NCI-H345 (cell line): ENCODE results near the gene GRIK4.
"Not testable (repeated sequence)": the region's sequence is repeated elsewhere in the genome, so short reads cannot be mapped to it uniquely, and the experiment has no call there.

Experiments
- DNase-seq: peaks from one replicate; lab custom pipeline; 2025; lab: John Stamatoyannopoulos, UW

GRIK4 gene

DNA sequence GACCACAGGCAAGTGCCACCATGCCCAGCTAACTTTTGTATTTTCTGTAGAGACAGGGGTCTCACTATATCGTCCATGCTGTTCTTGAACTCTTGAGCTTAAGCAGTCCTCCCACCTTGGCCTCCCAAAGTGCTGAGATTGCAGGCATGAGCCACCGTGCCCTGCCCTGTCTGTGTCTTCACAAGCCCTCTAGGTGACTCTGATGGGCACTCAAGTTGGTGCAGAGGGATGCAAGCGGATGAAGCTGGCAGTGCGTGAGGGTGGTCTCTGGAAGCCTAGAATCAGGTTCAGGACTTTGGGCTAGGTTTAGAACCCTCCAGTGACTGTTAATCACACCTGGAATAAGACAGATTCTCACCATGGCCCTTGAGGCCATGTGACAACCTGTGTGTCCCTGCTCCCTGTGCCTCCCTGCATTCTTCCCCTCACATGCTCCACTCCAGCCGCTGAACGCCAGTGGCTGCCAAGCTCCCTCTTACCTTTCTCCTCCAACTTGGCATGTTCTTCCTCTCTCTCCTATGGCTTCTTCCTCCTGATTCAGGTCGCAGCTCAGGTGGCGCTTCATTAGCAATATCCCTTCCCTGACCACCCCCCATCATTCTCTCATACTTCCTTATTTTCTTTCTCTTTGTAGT is 270.1 kb downstream of the GRIK4 start:
- DNase-seq = no peak

DNA sequence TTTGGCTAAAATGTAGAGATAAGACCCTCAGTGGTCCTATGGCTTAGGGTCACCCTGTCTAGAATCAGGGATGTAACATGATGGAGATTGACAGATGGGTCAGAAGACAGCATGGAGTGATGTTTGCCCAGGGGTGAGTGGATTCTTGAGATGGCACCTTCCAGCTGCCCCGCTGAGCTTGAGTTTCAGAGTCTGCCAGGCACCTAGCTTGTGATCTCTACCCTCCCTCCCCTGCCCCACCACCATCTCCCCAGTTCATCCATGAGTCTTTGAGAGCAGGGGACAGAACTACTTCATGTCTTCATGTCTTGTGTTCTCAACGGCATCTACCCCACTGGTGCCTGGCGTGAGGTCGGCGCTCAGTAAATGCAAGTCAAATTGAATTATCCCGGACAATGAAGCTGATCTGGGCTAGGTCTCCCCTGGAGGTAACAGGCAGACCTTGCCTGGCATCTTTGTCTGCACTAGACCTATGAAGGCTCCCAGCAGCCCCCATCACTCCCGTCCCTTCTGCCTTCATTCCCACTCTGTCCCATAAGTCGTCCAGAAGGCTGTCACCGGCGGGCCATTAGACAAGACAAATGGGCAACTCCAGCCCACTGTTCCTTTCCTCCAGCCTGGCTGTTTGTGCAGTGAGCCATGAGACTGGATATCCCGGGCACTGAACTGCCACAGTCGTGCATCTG is 273.2 kb downstream of the GRIK4 start:
- no peak for DNase-seq

DNA sequence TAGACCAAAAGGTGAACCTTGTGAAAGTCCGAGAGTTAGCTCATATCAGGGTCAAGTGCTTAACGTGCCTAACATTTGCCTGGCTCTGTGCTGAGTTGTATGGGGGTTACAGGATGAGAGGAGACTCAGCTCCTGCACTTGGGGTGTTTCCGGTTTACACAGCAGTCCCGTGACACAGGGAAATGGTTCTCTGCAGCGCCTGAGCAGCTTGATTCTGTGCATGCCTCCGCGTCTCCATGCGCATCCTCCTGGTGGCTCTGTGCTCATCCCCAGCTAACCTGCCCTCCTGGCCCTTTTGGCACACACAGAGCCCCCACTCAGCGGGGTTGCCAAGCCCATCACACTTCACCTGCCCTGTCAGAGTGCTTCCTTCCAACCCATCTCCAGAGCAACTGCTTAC is 274.0 kb downstream of the GRIK4 start:
- DNase-seq = no peak

DNA sequence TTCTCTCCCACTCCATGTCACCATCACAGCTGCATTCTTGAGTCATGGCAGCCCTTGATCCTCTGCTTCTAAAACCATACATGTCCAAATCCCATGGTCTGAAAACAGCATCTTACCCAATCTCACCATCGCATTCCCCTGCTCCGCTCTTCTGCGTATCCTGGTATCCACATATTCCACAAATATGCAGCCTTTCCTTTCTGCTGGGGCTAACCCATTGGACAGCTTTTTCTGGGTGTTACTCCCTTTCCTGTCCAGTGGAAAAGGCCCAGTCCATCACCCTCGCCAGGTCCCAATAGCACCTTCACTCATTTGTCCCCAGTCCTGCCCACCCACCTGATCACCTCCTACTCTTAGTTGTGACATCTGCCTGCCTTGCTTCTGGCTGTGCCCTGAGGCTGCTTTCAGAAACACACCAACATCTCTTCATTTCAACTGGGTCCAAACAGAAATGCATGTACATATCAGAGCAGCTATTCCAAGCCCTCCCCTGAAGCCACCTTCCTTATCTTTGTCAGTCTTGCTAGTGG is 274.7 kb downstream of the GRIK4 start:
- DNase-seq = no peak

DNA sequence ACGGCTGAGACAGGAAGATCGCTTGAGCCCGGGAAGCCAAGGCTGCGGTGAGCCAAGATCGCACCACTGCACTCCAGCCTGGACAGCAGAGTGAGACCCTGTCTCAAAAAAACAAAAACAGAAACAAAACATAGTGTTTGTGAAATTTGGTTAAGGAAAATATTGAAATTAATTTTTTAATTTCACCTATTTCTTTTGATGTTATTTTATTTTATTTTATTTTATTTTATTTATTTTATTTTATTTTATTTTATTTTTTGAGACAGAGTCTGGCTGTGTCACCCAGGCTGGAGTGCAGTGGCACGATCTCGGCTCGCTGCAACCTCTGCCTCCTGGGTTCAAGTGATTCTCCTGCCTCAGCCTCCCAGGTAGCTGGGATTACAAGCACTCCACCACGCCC is 275.7 kb downstream of the GRIK4 start:
- DNase-seq = not testable (repeated sequence)

DNA sequence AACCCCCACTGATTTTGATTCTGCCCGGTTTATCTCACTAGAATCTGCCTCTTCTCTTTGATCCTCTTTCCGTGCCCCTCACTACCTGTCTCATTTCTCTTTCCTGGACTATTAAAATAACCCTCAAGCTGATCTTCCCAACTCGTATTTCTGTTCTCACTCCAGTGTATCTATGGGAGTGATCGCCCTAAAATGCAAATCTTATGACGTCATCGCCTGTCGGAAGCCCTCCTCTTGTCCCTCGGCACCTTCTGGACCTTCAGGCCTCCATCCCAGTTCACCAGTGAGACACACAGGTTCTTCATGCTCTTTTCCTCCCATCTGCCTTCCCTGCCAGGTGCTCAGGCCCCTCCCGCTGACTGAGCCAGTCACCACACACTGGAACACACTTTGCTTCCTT is 277.8 kb downstream of the GRIK4 start:
- no peak for DNase-seq

DNA sequence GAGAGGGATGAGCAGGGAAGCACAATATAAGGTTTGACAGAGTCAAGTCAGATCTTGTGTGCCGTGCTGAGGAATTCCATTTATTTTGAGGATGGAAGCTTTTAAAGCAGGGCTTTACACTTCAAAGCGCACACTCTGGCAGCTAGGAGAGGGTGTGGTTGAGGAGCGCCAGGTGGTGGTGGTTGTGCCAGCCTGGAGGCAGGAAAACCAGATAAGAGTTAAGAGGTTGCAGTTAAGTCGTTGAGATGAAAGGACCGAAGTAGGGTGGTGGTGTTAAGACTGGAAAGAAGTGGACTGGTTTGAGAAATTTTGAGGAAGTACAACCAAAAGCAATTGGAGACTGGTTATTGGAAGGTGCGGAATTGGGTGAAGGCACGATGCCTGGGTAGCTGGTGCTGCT is 280.8 kb downstream of the GRIK4 start:
- DNase-seq = no peak

DNA sequence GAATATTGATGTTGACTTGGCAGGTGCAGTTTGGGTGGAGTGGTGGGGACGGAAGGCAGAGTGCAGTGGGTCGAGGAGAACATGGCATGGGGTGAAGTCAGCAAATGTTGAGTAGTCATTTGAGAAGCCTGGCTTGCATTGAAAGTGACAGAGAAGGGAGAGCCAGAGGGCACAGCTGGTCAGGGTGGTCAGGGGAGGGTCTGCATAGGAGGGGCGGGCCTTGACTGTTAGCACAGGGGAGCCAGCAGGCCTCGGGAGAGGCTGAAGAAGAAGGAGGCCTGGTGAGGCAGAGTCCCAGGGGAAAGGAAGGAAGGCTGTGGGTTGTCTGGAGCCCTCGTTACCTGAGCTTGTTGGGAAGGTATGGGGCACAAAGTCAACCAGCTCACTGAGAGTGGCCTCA is 281.6 kb downstream of the GRIK4 start:
- DNase-seq = no peak

DNA sequence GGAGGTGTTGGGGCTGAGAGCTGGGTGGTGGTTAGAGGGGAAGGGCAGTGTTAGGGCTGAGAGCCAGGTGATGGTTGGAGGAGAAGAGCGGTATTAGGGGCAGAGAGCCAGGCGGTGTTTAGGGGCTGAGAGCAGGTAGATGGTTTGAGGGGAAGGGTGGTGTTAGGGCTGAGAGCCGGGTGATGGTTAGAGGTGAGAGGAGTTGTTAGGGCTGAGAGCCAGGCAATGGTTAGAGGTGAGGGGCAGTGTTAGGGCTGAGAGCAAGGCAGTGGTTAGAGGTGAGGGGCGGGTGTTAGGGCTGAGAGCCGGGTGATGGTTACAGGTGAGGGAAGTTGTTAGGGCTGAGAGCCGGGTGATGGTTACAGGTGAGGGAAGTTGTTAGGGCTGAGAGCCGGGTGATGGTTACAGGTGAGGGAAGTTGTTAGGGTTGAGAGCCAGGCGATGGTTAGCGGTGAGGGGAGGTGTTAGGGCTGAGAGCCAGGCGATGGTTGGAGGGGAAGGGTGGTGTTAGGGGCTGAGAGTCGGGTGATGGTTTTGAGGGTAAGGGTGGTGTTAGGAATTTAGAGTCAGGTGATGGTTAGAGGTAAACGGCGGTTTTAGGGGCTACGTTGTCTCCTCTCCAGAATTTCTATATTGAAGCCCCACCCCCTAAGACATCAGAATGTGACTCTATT is 282.4 kb downstream of the GRIK4 start:
- no peak for DNase-seq

DNA sequence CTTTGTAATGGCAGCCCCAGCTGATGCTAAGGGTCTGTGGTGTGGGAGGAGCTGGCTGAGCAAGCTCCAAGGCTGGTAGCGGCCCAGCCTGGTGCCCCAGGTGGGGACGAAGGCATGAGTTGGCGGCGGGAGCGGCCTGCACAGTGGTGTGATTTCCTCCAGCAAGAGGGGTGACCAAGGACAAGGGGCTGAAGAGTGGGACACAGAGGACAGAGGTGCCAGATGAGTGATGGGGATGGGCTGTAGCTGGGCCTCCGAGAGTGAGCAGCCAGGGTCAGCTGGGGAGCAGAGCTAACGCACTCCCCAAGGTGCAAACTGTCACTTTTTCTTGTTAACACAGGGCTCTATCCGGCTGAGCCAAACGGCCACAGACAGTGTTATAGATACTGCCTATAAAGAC is 283.2 kb downstream of the GRIK4 start:
- DNase-seq = no peak

DNA sequence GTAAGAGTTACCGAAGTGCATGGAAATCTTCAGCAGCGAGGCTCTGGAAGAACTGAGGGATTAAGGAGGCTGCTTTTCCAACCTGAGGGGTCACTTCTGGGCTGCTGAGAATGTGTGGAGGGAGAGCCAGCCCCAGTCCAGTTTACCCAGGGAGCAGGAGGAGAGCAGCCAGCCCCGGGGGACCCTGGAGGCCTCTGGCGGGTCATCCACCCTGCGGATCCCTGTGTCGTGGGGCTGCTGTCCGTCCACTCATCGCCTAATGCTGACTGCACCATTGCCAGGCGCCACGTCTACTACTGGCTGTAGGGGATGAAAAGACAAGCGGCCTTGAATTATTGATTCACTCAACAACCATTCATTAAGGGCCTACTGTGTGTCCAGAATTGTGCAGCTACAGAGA is 283.6 kb downstream of the GRIK4 start:
- DNase-seq = no peak

DNA sequence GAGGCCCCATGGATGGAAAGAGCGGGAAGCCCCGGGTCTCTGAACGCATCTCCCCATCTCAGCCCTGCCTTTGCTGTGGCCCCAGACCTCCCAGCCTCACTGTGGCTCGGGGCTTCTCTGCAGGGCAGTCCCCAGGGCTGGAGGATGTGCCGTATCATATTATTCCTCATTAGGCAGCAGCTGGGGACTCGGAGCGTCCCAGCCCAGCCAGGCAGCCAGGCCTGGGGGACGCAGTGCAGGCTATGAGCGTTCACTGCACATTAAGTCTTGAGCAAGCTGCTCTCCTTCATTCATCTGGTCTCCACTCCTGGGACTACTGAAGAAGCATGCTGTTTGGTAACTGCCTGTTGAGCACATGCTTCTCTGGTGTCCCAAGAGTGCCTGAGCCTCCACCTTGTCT is 285.6 kb downstream of the GRIK4 start:
- DNase-seq = no peak

DNA sequence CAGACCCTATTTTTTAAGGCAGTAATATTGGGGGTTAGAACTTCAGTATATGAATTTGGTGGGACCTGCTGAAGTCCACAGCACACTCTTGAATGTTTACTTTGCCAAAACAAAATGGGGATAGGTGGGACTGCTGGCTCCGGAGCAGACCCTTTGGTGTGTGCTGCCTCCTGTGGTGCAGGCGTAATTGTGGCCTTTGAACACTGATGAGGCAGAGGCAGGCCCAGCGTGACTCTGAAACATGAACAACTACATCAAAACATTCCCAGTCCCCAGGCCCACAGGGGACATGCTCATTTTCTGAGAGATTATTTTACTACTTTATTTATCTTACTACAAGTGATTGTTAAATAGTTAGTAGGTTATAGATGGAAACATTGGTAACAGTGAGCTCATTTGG is 287.3 kb downstream of the GRIK4 start:
- no peak for DNase-seq

DNA sequence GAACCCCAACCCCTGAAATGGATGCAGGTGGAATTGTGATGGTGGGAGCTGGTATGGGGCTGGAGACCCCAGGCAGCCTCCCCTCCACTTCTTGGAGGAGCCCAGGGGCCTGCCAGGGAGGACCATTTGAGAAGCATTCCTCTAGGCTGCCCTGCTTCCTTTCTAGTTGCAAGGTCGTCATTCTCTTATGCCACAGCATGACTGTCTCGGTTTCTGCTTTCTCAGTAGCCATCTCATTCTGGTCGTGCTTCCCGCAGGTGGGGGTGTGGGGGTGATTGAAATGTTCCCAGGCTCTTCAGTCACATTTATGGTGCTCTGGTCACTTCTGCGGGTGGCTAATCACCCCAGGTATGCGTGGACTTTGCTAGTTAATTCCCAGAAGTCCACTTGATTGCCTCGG is 288.7 kb downstream of the GRIK4 start:
- no peak for DNase-seq

DNA sequence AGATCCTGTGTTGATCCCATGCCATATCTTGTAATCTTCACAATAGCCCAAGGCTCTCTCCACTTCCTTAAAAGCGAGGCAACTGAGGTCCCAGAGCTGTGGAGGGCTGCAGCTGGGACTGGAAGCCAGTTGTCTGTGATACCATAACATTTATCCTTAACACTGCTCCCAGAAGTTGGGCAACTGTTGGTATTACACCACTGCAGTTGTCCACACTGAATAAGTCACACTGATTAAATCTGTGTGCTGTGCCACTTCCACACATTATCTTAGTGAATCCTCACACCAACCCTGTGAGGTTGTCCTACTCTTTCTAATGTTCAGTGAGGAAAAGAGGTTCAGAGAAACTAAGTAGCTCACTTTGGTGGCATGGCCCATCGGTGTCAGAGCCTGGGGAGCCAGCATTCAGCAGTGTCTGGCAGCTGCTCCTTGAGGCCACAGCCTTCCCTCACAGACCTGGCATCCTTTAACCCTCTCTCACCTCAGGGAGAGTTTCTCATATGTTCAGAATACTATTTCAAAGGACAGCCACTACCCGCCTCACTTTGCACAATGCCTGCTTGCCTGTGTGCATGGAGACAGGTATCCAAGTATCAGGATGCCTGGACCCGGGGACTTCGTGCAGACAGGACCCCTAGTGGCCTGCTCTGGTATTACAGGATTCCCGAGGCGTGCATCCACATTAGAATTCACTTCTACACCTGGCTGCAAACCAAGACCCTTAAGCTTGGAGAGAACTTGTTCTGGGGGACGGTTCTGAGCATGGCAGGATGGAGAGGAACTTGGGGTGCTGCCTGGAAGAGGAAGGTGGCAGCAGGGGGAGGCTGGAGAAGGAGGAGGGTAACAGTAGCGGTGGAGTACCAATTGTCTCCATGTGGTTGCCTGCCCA is 290.5 kb downstream of the GRIK4 start:
- DNase-seq = peak; percentile 74

DNA sequence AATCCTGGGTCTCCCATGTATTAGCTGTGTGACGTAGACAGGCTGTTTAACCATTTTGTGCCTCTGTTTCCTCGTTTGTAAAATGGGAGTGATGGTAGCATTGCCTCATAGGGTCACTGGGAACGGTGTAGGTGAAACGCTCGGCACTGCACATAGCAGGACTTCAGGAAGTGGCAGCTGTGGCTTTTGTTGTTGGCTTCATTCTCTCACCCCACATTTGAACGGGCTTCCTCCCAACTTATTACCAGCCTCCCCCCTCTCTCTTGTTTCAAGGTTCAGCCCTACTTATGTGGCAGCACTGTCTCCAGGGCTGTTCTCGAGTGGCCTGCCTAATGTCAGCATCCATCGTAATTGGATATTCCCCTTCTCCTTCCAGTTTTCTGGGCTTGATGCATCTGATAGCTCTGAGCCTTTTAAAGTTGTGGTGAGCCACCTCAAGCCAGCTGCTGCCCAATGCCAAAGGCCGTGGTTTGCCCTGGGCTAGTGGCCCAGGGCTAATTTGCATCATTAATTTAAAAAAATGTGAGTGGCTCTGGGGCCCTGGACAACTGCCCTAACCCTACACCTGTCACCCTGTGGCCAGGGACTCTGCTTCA is 294.5 kb downstream of the GRIK4 start:
- no peak for DNase-seq

DNA sequence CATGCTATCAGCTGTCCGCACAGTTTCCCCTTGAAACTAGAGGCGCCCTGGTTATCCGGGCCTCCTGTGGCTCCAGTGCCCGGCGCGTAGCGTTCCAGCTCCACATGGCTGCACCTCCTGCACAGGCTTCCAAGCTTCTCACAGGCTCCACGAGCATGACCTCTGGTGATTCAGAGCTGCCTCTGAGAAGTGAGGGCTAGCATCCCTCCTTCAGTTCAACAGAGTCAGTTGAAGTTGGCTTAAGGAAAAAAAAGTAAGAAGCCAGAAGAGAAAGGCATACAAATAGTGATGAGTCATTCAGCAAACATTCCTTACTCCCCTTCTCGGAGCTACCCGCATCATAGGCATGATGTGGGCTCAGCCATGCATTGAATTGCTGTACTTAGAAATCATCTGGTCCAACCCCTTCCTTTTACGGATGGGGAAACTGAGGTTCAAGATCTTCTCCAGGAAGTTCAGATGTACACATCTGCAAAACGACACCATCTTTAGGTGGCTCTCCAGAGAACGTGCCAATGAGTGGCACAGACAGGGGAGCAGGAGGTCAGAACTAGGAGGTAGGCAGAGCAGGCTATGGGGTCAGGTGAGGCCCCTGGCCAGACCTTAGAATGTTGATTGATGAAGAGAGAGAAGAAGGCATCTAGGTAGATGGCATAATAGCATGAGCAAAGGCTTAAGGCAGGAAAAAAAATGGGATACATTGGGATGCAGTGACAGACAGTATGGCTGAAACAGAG is 296.0 kb downstream of the GRIK4 start:
- no peak for DNase-seq

DNA sequence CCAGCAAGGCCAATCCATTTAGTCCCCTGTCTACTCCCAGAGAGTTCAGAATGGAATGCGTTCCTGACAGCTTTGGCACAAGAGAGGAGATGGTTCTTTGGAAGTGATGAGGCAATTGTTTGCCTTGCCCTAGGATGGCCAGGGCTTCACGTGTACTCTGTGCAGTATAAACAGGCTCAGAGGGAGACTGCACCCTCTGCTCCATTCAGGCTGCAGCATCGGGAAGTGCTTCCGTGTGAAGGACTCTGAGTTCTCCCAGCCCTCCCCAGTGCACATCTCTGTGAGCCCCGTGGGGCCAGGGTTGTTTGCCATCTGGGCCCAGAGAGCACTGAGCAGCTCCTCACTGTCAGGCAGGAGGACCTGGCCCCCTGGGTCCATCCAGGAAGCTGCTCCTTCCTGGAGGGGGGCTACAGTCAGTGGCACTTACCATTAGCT is 297.1 kb downstream of the GRIK4 start:
- DNase-seq = no peak

DNA sequence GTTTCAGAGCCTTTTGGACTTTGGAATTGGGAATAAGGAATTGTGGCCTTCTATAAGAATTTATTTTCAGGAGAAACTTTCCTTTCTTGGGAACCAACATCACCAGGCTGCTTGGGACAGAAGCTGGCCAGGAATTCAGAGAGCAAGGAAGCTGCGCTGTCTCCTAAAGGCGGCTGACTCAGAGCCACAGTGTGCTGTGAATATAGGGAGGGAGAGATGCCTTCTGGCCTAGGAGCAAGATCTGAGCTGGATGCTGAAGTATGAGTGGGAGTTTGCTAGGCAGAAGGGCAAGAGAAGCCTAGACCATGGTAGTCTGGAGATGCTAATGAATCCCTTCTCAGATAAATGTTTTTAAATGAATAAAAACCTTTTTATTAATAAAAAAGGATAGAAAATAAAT is 298.7 kb downstream of the GRIK4 start:
- DNase-seq = no peak

DNA sequence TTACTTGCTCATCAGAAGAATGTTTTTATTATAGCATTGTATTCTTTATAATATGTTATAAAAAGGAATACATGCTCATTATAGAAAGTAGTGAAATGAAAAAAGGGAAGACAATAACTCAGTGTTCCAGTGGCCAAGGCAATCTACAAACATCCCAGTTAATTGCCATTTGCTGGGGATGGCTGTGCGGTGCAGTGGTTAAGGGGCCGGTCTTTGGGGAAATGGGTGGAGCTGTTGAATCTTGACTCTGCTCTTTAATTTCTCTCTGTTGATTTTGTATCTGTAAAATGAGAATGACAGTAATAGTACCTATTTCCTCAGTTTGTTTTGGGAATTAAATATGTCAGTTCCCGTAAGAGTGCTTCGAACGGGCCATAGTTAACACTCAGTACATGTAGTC is 299.7 kb downstream of the GRIK4 start:
- DNase-seq = no peak

DNA sequence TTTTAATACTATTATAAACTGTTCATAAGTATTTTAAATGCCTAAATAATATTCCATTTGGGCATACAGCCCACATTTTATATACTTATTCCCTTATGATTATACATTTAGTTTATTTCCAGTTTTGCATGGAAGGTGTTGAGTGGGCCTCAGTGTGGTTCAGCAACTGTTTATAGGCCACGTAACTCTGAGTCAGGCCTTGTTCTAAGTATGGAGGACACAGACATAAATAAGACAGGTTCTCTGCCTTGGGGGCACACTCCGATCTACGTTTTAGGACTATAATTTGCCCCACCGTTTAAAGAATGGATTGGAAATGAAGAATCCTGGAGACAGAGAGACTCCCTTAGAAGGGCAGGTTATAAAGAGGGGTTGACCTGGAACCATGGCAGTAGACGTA is 300.2 kb downstream of the GRIK4 start:
- no peak for DNase-seq
